Lung (tissue), 12 donors: ENCODE results near the gene C5AR2. TPM values are rescaled to one million over a fixed set of nuclear protein-coding genes. Genes with fewer than 3 reads are reported as not detected.

Experiments
- ATAC-seq: fragments of 200-7000 bp; cut with Tn5 transposase; one replicate; pipeline ENCODE4 v1.9.1; 2020; ENCODE audit warnings: moderate number of reproducible peaks; ENCODE audit not compliant: insufficient read depth, low FRiP score
- DNase-seq, 3 donors: peaks; one replicate each; pipeline ENCODE4 v3.0.0-alpha.2; 2013 to 2017
- H3K27ac ChIP-seq, 2 donors: one replicate each; pipeline ENCODE4 v1.5.1; 2013; ENCODE audit warnings: mild to moderate bottlenecking in 2 of 2, moderate library complexity in 2 of 2, control low read depth in 1 of 2, inconsistent platforms in 1 of 2, low read depth in 1 of 2, low read length in 1 of 2
- H3K27me3 ChIP-seq, 3 donors: one replicate each; pipeline ENCODE4 v1.5.1; 2013; ENCODE audit warnings: low read length in 2 of 3; ENCODE audit not compliant: control insufficient read depth in 3 of 3, insufficient read depth in 3 of 3
- H3K36me3 ChIP-seq, 4 donors: one replicate each; pipeline ENCODE4 v1.5.1; 2013; ENCODE audit warnings: low read length in 4 of 4, mild to moderate bottlenecking in 1 of 4, moderate library complexity in 1 of 4; ENCODE audit not compliant: control insufficient read depth in 4 of 4, insufficient read depth in 4 of 4
- H3K4me1 ChIP-seq, 5 donors: one replicate each; pipeline ENCODE4 v1.5.1; 2013; ENCODE audit warnings: low read length in 5 of 5, mild to moderate bottlenecking in 2 of 5, moderate library complexity in 1 of 5; ENCODE audit not compliant: control insufficient read depth in 5 of 5, insufficient read depth in 5 of 5
- H3K4me3 ChIP-seq: one replicate; pipeline ENCODE4 v1.5.1; 2013; ENCODE audit warnings: mild to moderate bottlenecking, control low read depth, moderate library complexity
- H3K9ac ChIP-seq, 2 donors: one replicate each; pipeline ENCODE4 v1.5.1; 2013; ENCODE audit warnings: low read length in 2 of 2, control low read depth in 1 of 2; ENCODE audit not compliant: insufficient read depth in 1 of 2
- H3K9me3 ChIP-seq, 4 donors: one replicate each; pipeline ENCODE4 v1.5.1; 2013; ENCODE audit warnings: low read length in 3 of 4, mild to moderate bottlenecking in 1 of 4, moderate library complexity in 1 of 4; ENCODE audit not compliant: control insufficient read depth in 4 of 4, insufficient read depth in 3 of 4
- WGBS, 2 donors: extraction: QIAGEN DNeasy Blood & Tissue Kit; methylation state at CpG; one replicate each; pipeline ENCODE4 v1.1.7; 2013; 5-methylcytosine and 5-hydroxymethylcytosine counted together
- polyA plus RNA-seq, 2 donors: library from polyadenylated mRNA; stranded (reverse); fragments of 200-250 nt; gene quantifications; one replicate each; pipeline ENCODE4 v1.2.1, GENCODE V29; 2013
- total RNA-seq, 2 donors: library from RNA; depleted of rRNA in 1 of 2; stranded (reverse); fragments of >200 nt in 1 of 2; gene quantifications; one replicate each; pipeline ENCODE4 v1.2.1, GENCODE V29; 2014 to 2021
- TF ChIP-seq, protein P1 (sequence below): IDR thresholded peaks from 2 replicates; pipeline ENCODE4 v1.5.1; 2012; ENCODE audit warnings: mild to moderate bottlenecking; ENCODE audit errors: control extremely low read depth, extremely low read depth
- donor health status: control.
- donor health status: control.
- donor health status: Bipolar disorder and iron deficiency.
- donor health status: healthy.
- donor health status: DM: yes; HTN: yes; CAD: no.

C5AR2 gene
- total and polyA plus RNA-seq, 4 donors: 1.0 to 17.4 (median 7.7) TPM

DNA sequence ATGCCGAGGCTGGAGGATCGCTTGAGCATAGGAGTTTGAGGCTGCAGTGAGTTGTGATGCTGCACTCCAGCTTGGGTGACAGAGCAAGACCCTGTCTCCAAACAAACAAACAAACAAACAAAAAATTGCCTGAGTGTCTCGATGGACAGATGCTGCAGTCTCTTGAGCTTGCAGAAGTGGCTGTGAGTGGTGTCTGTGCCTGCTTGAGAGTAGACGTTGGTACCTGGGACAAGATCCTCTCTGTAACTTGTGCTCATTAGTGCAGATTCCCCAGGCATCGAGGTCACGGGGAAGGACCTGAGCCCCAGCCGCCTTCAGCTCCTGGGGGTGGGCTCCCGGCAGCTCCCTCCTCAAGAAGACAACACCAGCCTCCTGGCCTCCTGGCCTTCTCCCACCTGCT lies 8.6 kb upstream of the C5AR2 start:
- no peak overlapping the region for H3K4me3 ChIP-seq
- H3K9ac ChIP-seq: no peak overlapping the region
- ATAC-seq: no peak
- no peaks in the 10 kb centered on the region for H3K9me3 ChIP-seq
- WGBS, 2 donors: 82% methylated on average over 8 of the region's 8 CpGs
- no peak for DNase-seq
- peaks cover 0 to 7% (median 0%) of the 10 kb centered on the region in 4 donors for H3K36me3 ChIP-seq
- H3K27me3 ChIP-seq: no peaks in the 10 kb centered on the region
- peak overlapping the region in 1 of 2 donors; percentile 91 for H3K27ac ChIP-seq
- peaks cover 0 to 4% (median 0%) of the 10 kb centered on the region in 5 donors for H3K4me1 ChIP-seq
- TF ChIP-seq, protein P1, sequence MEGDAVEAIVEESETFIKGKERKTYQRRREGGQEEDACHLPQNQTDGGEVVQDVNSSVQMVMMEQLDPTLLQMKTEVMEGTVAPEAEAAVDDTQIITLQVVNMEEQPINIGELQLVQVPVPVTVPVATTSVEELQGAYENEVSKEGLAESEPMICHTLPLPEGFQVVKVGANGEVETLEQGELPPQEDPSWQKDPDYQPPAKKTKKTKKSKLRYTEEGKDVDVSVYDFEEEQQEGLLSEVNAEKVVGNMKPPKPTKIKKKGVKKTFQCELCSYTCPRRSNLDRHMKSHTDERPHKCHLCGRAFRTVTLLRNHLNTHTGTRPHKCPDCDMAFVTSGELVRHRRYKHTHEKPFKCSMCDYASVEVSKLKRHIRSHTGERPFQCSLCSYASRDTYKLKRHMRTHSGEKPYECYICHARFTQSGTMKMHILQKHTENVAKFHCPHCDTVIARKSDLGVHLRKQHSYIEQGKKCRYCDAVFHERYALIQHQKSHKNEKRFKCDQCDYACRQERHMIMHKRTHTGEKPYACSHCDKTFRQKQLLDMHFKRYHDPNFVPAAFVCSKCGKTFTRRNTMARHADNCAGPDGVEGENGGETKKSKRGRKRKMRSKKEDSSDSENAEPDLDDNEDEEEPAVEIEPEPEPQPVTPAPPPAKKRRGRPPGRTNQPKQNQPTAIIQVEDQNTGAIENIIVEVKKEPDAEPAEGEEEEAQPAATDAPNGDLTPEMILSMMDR: no peak

DNA sequence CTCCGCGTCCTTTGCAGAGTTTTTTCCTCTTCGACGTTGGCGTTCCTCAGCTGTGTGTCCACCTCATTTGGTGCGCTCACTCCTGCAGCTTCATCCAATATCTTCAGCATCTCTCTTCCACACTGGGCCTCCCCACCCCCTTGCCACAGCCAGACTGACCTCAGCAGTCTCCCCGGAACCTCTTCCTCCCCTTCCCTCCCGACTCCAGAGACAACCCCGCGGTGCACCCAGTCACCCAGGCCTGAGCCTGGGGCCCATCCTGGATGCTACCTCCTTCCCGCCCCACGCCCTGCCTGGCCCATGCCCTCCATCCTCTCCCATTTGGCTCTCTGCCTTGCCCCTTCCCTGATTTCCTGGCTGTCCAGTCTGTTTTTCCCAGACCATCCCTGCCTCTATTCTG lies 8.1 kb upstream of the C5AR2 start:
- DNase-seq (no peak), ATAC-seq (no peak)
- Histone ChIP-seq H3K36me3 (peaks cover 0 to 7% (median 0%) of the 10 kb centered on the region in 4 donors), H3K4me3 (no peak overlapping the region), H3K27ac (peak overlapping the region in 1 of 2 donors; percentile 91), H3K27me3 (no peaks in the 10 kb centered on the region), H3K4me1 (peaks cover 0 to 4% (median 0%) of the 10 kb centered on the region in 5 donors), H3K9ac (no peak overlapping the region), H3K9me3 (no peaks in the 10 kb centered on the region)
- 79 to 88% methylated on average over 12 of the region's 12 CpGs for WGBS, 2 donors
- TF ChIP-seq, protein P1: no peak

DNA sequence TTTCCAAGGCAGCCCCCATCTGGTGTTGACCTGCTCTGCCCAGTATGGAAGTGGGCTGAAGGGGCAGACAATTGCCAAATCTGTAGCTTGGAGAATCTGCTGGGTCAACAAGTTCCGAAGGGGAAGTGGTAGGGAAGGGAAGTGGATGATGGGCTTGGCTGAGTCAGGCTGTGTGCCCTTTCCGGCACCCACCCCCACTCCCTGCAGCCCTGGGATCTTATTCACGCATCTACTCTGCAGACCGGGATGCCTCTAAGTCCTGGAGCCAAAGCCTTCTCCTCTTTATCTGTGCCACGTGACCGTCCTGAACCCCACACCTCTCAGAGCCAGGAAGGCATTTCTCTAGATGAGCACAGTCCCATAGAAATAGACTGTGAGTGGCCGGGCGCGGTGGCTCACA lies 7.5 kb upstream of the C5AR2 start:
- Histone ChIP-seq H3K4me3 (no peak overlapping the region), H3K27ac (peak overlapping the region in 1 of 2 donors; percentile 91), H3K27me3 (no peaks in the 10 kb centered on the region), H3K9me3 (no peaks in the 10 kb centered on the region), H3K4me1 (peaks cover 0 to 4% (median 0%) of the 10 kb centered on the region in 5 donors), H3K36me3 (peaks cover 0 to 7% (median 0%) of the 10 kb centered on the region in 4 donors), H3K9ac (no peak overlapping the region)
- WGBS, 2 donors: 41 to 44% methylated on average over 9 of the region's 9 CpGs
- peak in 2 of 3 donors; percentile 16 to 27 for DNase-seq
- peak; percentile 59 for ATAC-seq
- TF ChIP-seq, protein P1: no peak

DNA sequence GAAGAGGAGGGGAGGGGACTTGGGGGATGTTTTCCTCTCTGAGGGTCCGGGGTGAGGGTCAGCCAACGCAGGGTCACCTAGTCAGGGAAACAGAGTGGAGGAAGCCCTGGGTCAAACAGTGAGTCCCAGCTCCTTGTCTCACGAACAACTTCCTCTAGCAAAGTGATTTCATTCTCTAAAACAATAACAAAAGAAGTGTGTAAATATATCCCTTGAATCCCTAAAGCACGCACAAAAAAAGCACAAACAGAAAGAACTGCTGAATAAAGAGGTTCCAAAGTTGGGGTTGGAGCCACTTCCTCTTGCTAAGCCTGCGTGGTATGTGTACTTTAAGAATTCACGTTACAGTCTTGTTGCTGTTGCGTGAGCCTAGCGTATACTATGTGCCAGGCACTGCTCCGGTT lies 1.5 kb upstream of the C5AR2 start:
- ATAC-seq (no peak), DNase-seq (peak in 2 of 3 donors; percentile 26 to 49)
- H3K9ac ChIP-seq: no peak overlapping the region
- 10 to 18% methylated on average over 9 of the region's 9 CpGs for WGBS, 2 donors
- peak overlapping the region in 1 of 2 donors; percentile 76 for H3K27ac ChIP-seq
- peaks cover 0 to 2% (median 0%) of the 10 kb centered on the region in 5 donors for H3K4me1 ChIP-seq
- no peaks in the 10 kb centered on the region for H3K36me3 ChIP-seq
- H3K27me3 ChIP-seq: no peaks in the 10 kb centered on the region
- TF ChIP-seq, protein P1: no peak
- H3K4me3 ChIP-seq: no peak overlapping the region
- H3K9me3 ChIP-seq: no peaks in the 10 kb centered on the region
